Measurements from ENCODE around the gene KDM4B. TPM values are rescaled to one million over a fixed set of nuclear protein-coding genes. Genes with fewer than 3 reads are reported as not detected.

The KDM4B gene
- total and polyA plus RNA-seq, 7 donors, result 7.2 to 46.5 (median 21.4) TPM

- peaks cover 17 to 46% (median 26%) of the 10 kb centered on the region in 4 donors for H3K36me3 ChIP-seq
- no peak overlapping the region for H3K4me3 ChIP-seq
- WGBS, 2 donors, result 91 to 94% methylated on average over 11 of the region's 11 CpGs
- intact Hi-C loops (cut with DNase I), result no loop called here
- no peaks in the 10 kb centered on the region for H3K9me3 ChIP-seq
- H3K4me1 ChIP-seq, result peaks cover 0 to 25% (median 21%) of the 10 kb centered on the region in 4 donors
- no peaks in the 10 kb centered on the region for H3K27me3 ChIP-seq
- no peak for DNase-seq
- TF ChIP-seq POLR2A (IDR thresholded peaks at IDR 0.05), result no peak
- no peak for TF ChIP-seq POLR2AphosphoS5 (IDR thresholded peaks at IDR 0.05)
- no peak for TF ChIP-seq EP300 (IDR thresholded peaks at IDR 0.05)
- no peak for TF ChIP-seq CTCF (IDR thresholded peaks at IDR 0.05)
- peak overlapping the region in 1 of 4 donors; percentile 17 for H3K27ac ChIP-seq
Measured at GRCh38 chr19:5041913-5042187, 72.9 kb downstream of the KDM4B start.

GRCh38 chr19:5042556-5042955, 73.6 kb downstream of the KDM4B start:
- no peak for DNase-seq
- no peaks in the 10 kb centered on the region for H3K27me3 ChIP-seq
- H3K4me3 ChIP-seq, result no peak overlapping the region
- intact Hi-C loops (cut with DNase I), result no loop called here
- H3K27ac ChIP-seq, result no peak overlapping the region
- peaks cover 0 to 20% (median 14%) of the 10 kb centered on the region in 4 donors for H3K4me1 ChIP-seq
- no peak for TF ChIP-seq EP300 (IDR thresholded peaks at IDR 0.05)
- TF ChIP-seq POLR2A (IDR thresholded peaks at IDR 0.05), result no peak
- TF ChIP-seq CTCF (IDR thresholded peaks at IDR 0.05), result no peak
- TF ChIP-seq POLR2AphosphoS5 (IDR thresholded peaks at IDR 0.05), result no peak
- no peaks in the 10 kb centered on the region for H3K9me3 ChIP-seq
- WGBS, 2 donors, result 89 to 91% methylated on average over 18 of the region's 18 CpGs
- H3K36me3 ChIP-seq, result peaks cover 19 to 52% (median 32%) of the 10 kb centered on the region in 4 donors

- Histone ChIP-seq H3K4me1 (peaks cover 0 to 25% (median 17%) of the 10 kb centered on the region in 4 donors), H3K27me3 (no peaks in the 10 kb centered on the region), H3K9me3 (no peaks in the 10 kb centered on the region), H3K27ac (no peak overlapping the region), H3K4me3 (no peak overlapping the region), H3K36me3 (peaks cover 22 to 58% (median 33%) of the 10 kb centered on the region in 4 donors)
- TF ChIP-seq EP300 (IDR thresholded peaks at IDR 0.05), result no peak
- TF ChIP-seq CTCF (IDR thresholded peaks at IDR 0.05), result no peak
- no peak for TF ChIP-seq POLR2A (IDR thresholded peaks at IDR 0.05)
- no peak for TF ChIP-seq POLR2AphosphoS5 (IDR thresholded peaks at IDR 0.05)
- intact Hi-C loops (cut with DNase I), result loop anchor here (5.0 kb wide), 2 partner anchors 92 to 532 kb away; no protein-coding TSS in a partner anchor
- no peak for DNase-seq
- WGBS, 2 donors, result 95 to 96% methylated on average over 16 of the region's 16 CpGs
Measured at GRCh38 chr19:5045029-5045428, 76.1 kb downstream of the KDM4B start.

- Histone ChIP-seq H3K4me3 (no peak overlapping the region), H3K27ac (peak overlapping the region in 1 of 4 donors; percentile 25), H3K4me1 (peaks cover 0 to 25% (median 17%) of the 10 kb centered on the region in 4 donors), H3K27me3 (no peaks in the 10 kb centered on the region), H3K9me3 (no peaks in the 10 kb centered on the region), H3K36me3 (peaks cover 13 to 58% (median 24%) of the 10 kb centered on the region in 4 donors)
- no peak for DNase-seq
- 25 to 80% methylated on average over 8 of the region's 8 CpGs for WGBS, 2 donors
- TF ChIP-seq POLR2A (IDR thresholded peaks at IDR 0.05), result no peak
- no peak for TF ChIP-seq POLR2AphosphoS5 (IDR thresholded peaks at IDR 0.05)
- TF ChIP-seq CTCF (IDR thresholded peaks at IDR 0.05), result no peak
- TF ChIP-seq EP300 (IDR thresholded peaks at IDR 0.05), result no peak
- intact Hi-C loops (cut with DNase I), result loop anchor here (5.0 kb wide), 2 partner anchors 91 to 531 kb away; no protein-coding TSS in a partner anchor
Measured at GRCh38 chr19:5045956-5046338, 77.0 kb downstream of the KDM4B start.
